H9 (cell line): ENCODE results near the gene ZNF618. TPM values are rescaled to one million over a fixed set of nuclear protein-coding genes. Genes with fewer than 3 reads are reported as not detected.

ENCODE experiments used
- DNase-seq: peaks from one replicate; pipeline ENCODE4 v3.0.0-alpha.2; 2017
- H2AFZ ChIP-seq: one replicate; pipeline ENCODE4 v1.6.1; 2013; ENCODE audit warnings: mild to moderate bottlenecking, low read length, control low read depth, moderate library complexity
- H2AK5ac ChIP-seq: 2 replicates; pipeline ENCODE4 v1.6.1; 2013; ENCODE audit warnings: low read length, control low read depth, mixed read lengths; ENCODE audit not compliant: insufficient read length
- H2BK120ac ChIP-seq: one replicate; pipeline ENCODE4 v1.6.1; 2013; ENCODE audit warnings: low read depth, mild to moderate bottlenecking, low read length, control low read depth, inconsistent platforms; ENCODE audit not compliant: poor library complexity, severe bottlenecking
- H2BK12ac ChIP-seq: 2 replicates; pipeline ENCODE4 v1.6.1; 2013; ENCODE audit warnings: low read length, control low read depth, mixed read lengths, low read depth; ENCODE audit not compliant: insufficient read length
- H2BK15ac ChIP-seq: 2 replicates; pipeline ENCODE4 v1.6.1; 2013; ENCODE audit warnings: low read depth, low read length, control low read depth
- H2BK20ac ChIP-seq: one replicate; pipeline ENCODE4 v1.6.1; 2013; ENCODE audit warnings: low read depth, mild to moderate bottlenecking, low read length, control low read depth, inconsistent platforms; ENCODE audit not compliant: poor library complexity, severe bottlenecking
- H2BK5ac ChIP-seq: 2 replicates; pipeline ENCODE4 v1.6.1; 2013; ENCODE audit warnings: low read length, control low read depth, mixed read lengths; ENCODE audit not compliant: insufficient read length
- H3K14ac ChIP-seq: 2 replicates; pipeline ENCODE4 v1.6.1; 2013; ENCODE audit warnings: low read length, control low read depth; ENCODE audit not compliant: insufficient read depth
- H3K18ac ChIP-seq: 2 replicates; pipeline ENCODE4 v1.6.1; 2013; ENCODE audit warnings: low read depth, mild to moderate bottlenecking, mixed read lengths, low read length, control low read depth; ENCODE audit not compliant: insufficient read length
- H3K23ac ChIP-seq: 2 replicates; pipeline ENCODE4 v1.6.1; 2013; ENCODE audit warnings: low read length, control low read depth, mixed read lengths, low read depth; ENCODE audit not compliant: insufficient read length
- H3K23me2 ChIP-seq: 2 replicates; pipeline ENCODE4 v1.6.1; 2013; ENCODE audit warnings: low read depth, mild to moderate bottlenecking, mixed read lengths, low read length, control low read depth; ENCODE audit not compliant: insufficient read length, poor library complexity, severe bottlenecking
- H3K27ac ChIP-seq: 2 replicates; pipeline ENCODE4 v1.5.1; 2013; ENCODE audit warnings: low read length, control low read depth, mixed read lengths, low read depth; ENCODE audit not compliant: insufficient read length
- H3K27me3 ChIP-seq: 2 replicates; pipeline ENCODE4 v1.6.1; 2013; ENCODE audit warnings: low read length, control low read depth, inconsistent platforms; ENCODE audit not compliant: insufficient read depth
- H3K4ac ChIP-seq: 2 replicates; pipeline ENCODE4 v1.6.1; 2013; ENCODE audit warnings: low read depth, mild to moderate bottlenecking, control low read depth, inconsistent platforms, low read length, moderate library complexity
- H3K4me1 ChIP-seq: 2 replicates; pipeline ENCODE4 v1.6.1; 2013; ENCODE audit warnings: low read length, control low read depth, inconsistent platforms; ENCODE audit not compliant: insufficient read depth
- H3K4me2 ChIP-seq: 2 replicates; pipeline ENCODE4 v1.6.1; 2013; ENCODE audit warnings: low read length, control low read depth, mixed read lengths; ENCODE audit not compliant: insufficient read length, insufficient read depth
- H3K56ac ChIP-seq: 2 replicates; pipeline ENCODE4 v1.6.1; 2013; ENCODE audit warnings: low read depth, mild to moderate bottlenecking, mixed read lengths, low read length, control low read depth; ENCODE audit not compliant: insufficient read length
- H3K79me1 ChIP-seq: 2 replicates; pipeline ENCODE4 v1.6.1; 2013; ENCODE audit warnings: low read depth, mild to moderate bottlenecking, moderate library complexity, low read length, control low read depth, inconsistent platforms; ENCODE audit not compliant: insufficient read depth, poor library complexity, severe bottlenecking
- H3K79me2 ChIP-seq: 2 replicates; pipeline ENCODE4 v1.6.1; 2013; ENCODE audit warnings: low read length, control low read depth, inconsistent platforms; ENCODE audit not compliant: insufficient read depth
- H3K9ac ChIP-seq: 2 replicates; pipeline ENCODE4 v1.6.1; 2013; ENCODE audit warnings: low read length, control low read depth, mixed read lengths; ENCODE audit not compliant: insufficient read length; ENCODE audit errors: extremely low read depth
- H3K9me3 ChIP-seq: one replicate; pipeline ENCODE4 v1.6.1; 2013; ENCODE audit warnings: low read depth, low read length, inconsistent platforms; ENCODE audit not compliant: control insufficient read depth
- H3T11ph ChIP-seq: one replicate; pipeline ENCODE4 v1.6.1; 2013; ENCODE audit warnings: mild to moderate bottlenecking, low read length, control low read depth, inconsistent platforms
- H4K20me1 ChIP-seq: one replicate; pipeline ENCODE4 v1.6.1; 2013; ENCODE audit not compliant: control insufficient read depth, insufficient read length, insufficient read depth
- H4K5ac ChIP-seq: 2 replicates; pipeline ENCODE4 v1.6.1; 2013; ENCODE audit warnings: low read depth, mild to moderate bottlenecking, mixed read lengths, low read length, control low read depth; ENCODE audit not compliant: insufficient read length
- H4K8ac ChIP-seq: replicated peaks from 2 replicates; pipeline ENCODE4 v1.6.1; 2013; ENCODE audit warnings: low read length, control low read depth, mixed read lengths, low read depth; ENCODE audit not compliant: insufficient read length
- H4K91ac ChIP-seq: 2 replicates; pipeline ENCODE4 v1.6.1; 2013; ENCODE audit warnings: low read depth, mild to moderate bottlenecking, moderate library complexity, mixed read lengths, low read length, control low read depth; ENCODE audit not compliant: insufficient read length
- H3K27ac Mint-ChIP-seq, 3 experiments: 2 replicates in 2 of 3; 3 replicates in 1 of 3; pipeline ENCODE4 v1.8.0; 2020 to 2021; ENCODE audit warnings: mixed read lengths in 3 of 3, mild to moderate bottlenecking in 1 of 3, moderate library complexity in 1 of 3
- H3K27me3 Mint-ChIP-seq: 2 replicates; pipeline ENCODE4 v1.8.0; 2021; ENCODE audit warnings: low read depth, mild to moderate bottlenecking, moderate library complexity, mixed read lengths
- H3K36me3 Mint-ChIP-seq, 3 experiments: 2 replicates in 2 of 3; 3 replicates in 1 of 3; pipeline ENCODE4 v1.8.0; 2020 to 2021; ENCODE audit warnings: low read depth in 3 of 3, mixed read lengths in 3 of 3; ENCODE audit not compliant: insufficient read depth in 1 of 3
- H3K4me1 Mint-ChIP-seq, 2 experiments: 2 replicates each; pipeline ENCODE4 v1.8.0; 2020; ENCODE audit warnings: mixed read lengths in 2 of 2
- H3K4me3 Mint-ChIP-seq, 2 experiments: 2 replicates in 1 of 2; 3 replicates in 1 of 2; pipeline ENCODE4 v1.8.0; 2020 to 2021; ENCODE audit warnings: mild to moderate bottlenecking in 2 of 2, mixed read lengths in 2 of 2, moderate library complexity in 1 of 2
- H3K9me3 Mint-ChIP-seq, 2 experiments: 2 replicates in 1 of 2; 3 replicates in 1 of 2; pipeline ENCODE4 v1.8.0; 2020; ENCODE audit warnings: mild to moderate bottlenecking in 2 of 2, mixed read lengths in 2 of 2, moderate library complexity in 1 of 2
- WGBS: extraction: QIAGEN DNeasy Blood & Tissue Kit; methylation state at CpG from one replicate; pipeline ENCODE4 v1.1.7; 2013; ENCODE audit warnings: missing lambda C conversion rate, low lambda C conversion rate, mixed read lengths; ENCODE audit not compliant: insufficient read length; ENCODE audit errors: extremely low coverage; 5-methylcytosine and 5-hydroxymethylcytosine counted together
- total RNA-seq: library from RNA; stranded (reverse); gene quantifications from 2 replicates; pipeline ENCODE4 v1.2.1, GENCODE V29; 2021
- TF ChIP-seq, protein P1 (sequence below): fragments of 200-600 bp; sonication (generic); conservative IDR thresholded peaks from 3 replicates; pipeline ENCODE4 v1.8.0; 2021; ENCODE audit warnings: antibody characterized with exemption, mild to moderate bottlenecking

The ZNF618 gene
- total RNA-seq, 1 experiment from 2014 or later: 13.6 TPM

DNA sequence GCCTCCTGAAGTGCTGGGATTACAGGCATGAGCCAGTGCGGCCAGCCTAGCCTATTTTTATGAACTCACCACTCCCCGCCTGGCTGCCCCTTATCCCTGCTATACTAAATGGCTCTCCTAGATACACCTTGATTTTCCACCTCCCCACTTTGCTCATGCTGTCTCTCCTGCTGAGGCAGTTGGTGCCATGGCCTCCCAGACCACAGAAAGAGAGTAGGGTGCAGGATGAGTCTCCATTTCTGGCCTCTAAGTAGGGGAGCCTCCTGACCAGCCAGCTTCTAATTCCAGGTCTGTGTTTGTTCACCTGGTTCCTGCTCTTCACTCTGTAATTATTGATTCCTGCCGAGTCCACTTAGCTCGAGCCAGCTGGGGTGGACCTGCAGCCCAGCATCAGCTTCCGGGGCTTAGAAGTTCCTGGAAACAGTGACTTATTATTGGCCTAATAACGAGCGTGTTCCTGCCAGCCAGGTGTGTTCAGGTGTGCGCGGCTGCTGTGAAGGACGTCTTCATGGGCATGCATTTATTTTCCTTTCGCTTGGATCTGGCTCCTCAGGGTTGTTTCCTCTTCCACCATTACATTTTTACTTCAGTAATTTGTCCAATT, 34.0 kb downstream of the ZNF618 start:
- DNase-seq: peak; percentile 14
- H2BK15ac ChIP-seq: no peak overlapping the region
- no peaks in the 10 kb centered on the region for H3K23me2 ChIP-seq
- Mint-ChIP-seq H3K4me1 (peaks cover 40 to 59% of the 10 kb centered on the region in 2 experiments), H3K27me3 (no peaks in the 10 kb centered on the region), H3K4me3 (no peak overlapping the region), H3K9me3 (no peaks in the 10 kb centered on the region), H3K27ac (peak overlapping the region in 2 of 3 experiments; percentile 42 to 53; a peak in 4 of 7 replicates), H3K36me3 (no peaks in the 10 kb centered on the region)
- no peak overlapping the region for H3T11ph ChIP-seq
- H3K56ac ChIP-seq: no peak overlapping the region
- no peak overlapping the region for H4K5ac ChIP-seq
- no CpG with 5 or more reads among the region's 11 CpGs for WGBS
- no peak overlapping the region for H2BK5ac ChIP-seq
- no peaks in the 10 kb centered on the region for H3K27me3 ChIP-seq
- peaks cover 2% of the 10 kb centered on the region; the same call in 1 of the 2 replicates for H3K4me1 ChIP-seq
- H2BK120ac ChIP-seq: no peak overlapping the region
- TF ChIP-seq, protein P1, sequence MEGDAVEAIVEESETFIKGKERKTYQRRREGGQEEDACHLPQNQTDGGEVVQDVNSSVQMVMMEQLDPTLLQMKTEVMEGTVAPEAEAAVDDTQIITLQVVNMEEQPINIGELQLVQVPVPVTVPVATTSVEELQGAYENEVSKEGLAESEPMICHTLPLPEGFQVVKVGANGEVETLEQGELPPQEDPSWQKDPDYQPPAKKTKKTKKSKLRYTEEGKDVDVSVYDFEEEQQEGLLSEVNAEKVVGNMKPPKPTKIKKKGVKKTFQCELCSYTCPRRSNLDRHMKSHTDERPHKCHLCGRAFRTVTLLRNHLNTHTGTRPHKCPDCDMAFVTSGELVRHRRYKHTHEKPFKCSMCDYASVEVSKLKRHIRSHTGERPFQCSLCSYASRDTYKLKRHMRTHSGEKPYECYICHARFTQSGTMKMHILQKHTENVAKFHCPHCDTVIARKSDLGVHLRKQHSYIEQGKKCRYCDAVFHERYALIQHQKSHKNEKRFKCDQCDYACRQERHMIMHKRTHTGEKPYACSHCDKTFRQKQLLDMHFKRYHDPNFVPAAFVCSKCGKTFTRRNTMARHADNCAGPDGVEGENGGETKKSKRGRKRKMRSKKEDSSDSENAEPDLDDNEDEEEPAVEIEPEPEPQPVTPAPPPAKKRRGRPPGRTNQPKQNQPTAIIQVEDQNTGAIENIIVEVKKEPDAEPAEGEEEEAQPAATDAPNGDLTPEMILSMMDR: no peak
- H2AFZ ChIP-seq: no peak overlapping the region
- H2AK5ac ChIP-seq: no peak overlapping the region
- H3K27ac ChIP-seq: no peak overlapping the region
- H4K91ac ChIP-seq: no peak overlapping the region
- H4K20me1 ChIP-seq: no peaks in the 10 kb centered on the region
- no peak overlapping the region for H3K14ac ChIP-seq
- H3K23ac ChIP-seq: no peak overlapping the region
- no peak overlapping the region for H3K4me2 ChIP-seq
- no peak overlapping the region for H3K4ac ChIP-seq
- no peak overlapping the region for H3K18ac ChIP-seq
- H2BK20ac ChIP-seq: no peak overlapping the region
- H3K9me3 ChIP-seq: no peaks in the 10 kb centered on the region
- no peak overlapping the region for H4K8ac ChIP-seq
- no peak overlapping the region for H3K9ac ChIP-seq
- no peaks in the 10 kb centered on the region; the same call in 1 of the 2 replicates for H3K79me2 ChIP-seq
- no peaks in the 10 kb centered on the region for H3K79me1 ChIP-seq
- H2BK12ac ChIP-seq: no peak overlapping the region
